HT-29 (cell line): ENCODE data around the gene CBX1. TPM values are rescaled to one million over a fixed set of nuclear protein-coding genes. Genes with fewer than 3 reads are reported as not detected.

Experiments
- DNase-seq: peaks from one replicate; pipeline ENCODE4 v3.0.0-alpha.2; 2015; ENCODE audit warnings: low spot score
- total RNA-seq: library from RNA; depleted of rRNA; stranded (reverse); fragments of >200 nt; shearing (Covaris generic); gene quantifications from 2 replicates; pipeline ENCODE4 v1.2.3, GENCODE V29; 2014; rRNA removed

The CBX1 gene
- total RNA-seq = 33.8 and 39.5 TPM in 2 replicates

DNA sequence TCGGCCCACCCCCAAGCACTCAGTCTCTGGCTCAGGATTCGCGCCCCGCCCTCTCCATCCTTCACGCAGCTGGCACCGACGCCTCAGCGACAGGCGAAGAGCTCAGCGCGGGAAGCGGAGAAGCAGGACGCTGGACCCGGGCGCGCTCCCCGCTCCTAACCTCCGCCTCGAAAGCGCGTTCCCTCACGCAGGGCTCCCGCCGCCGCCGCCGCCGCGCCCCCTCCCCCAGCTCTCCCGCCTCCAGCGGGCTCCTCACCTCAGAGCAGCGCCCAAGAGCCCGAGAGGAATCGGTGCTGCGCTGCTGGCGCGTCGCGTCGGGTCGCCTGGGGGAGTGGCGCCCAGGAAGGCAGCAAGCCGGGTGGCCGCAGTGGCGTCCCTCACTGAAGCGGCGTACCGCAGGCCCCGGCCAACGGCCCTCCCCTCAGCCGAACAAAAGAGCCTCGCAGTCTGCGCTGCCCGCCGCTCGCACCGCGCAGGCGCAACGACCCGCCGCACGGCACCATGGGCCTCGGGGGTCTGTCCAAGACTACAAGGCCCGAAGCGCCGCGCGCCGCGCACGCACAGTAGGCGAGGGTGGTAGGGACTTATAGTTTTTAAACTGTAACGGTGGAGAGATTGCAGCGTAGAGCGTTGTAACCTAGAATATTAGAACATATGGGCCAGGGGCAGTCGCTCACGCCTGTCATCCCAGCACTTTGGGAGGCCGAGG lies at the start of gene CBX1:
TSS of gene CBX1 (minus strand) at position 467 of the 709 bp plus-strand sequence. CDS start 24,474 bp downstream, outside the sequence.
- peak; percentile 97 for DNase-seq

DNA sequence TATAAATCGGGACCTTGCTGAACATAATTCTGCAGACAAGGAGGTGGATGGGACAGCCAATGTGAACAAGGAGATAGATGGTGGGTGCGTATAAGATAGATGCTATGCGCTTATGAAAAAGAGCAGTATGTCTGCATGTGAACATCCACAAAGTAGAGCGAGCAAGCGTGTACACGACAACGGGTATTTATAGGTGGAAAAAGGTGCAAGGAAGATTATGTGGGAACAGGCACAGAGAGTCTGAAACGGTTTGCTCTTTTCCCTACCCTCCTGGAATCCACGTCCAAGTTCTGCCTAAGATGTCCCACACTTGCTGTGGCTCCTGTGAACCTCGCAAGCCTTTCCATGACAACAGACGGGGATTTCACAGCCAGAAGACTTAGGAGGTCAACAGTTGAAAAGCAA lies 49.3 kb upstream of the CBX1 start:
- no peak for DNase-seq

DNA sequence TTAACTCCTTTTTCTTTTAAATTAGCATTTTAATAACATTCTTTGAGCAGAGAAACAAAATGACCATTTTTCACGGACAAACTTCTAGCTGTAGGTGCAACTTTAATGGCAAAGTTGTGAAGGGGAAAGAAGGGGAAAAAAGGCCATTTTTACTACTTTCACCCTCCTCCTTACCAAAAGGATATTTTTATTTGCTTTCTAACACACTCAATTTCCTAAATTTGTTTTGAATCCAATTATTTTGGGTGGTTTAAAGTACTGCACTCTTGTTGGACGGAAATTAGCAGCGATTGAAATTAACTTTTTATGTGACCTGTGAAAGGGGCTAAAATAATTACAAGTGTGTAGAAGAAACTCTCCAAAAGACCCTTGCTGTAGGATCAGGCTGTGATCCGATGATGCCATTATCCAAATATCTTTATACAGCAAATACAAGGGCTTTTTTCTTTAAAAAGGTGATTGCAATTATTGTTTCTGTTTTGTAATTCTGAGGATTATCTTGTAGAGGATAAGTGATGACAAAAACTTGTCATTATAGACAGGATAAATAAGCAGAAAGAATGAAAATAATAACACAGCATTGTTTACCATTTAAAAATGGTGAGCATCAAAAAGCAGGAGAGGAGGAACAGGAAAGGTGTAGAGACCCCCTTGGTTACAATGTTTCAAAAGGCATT lies 48.6 kb upstream of the CBX1 start:
- DNase-seq = no peak

DNA sequence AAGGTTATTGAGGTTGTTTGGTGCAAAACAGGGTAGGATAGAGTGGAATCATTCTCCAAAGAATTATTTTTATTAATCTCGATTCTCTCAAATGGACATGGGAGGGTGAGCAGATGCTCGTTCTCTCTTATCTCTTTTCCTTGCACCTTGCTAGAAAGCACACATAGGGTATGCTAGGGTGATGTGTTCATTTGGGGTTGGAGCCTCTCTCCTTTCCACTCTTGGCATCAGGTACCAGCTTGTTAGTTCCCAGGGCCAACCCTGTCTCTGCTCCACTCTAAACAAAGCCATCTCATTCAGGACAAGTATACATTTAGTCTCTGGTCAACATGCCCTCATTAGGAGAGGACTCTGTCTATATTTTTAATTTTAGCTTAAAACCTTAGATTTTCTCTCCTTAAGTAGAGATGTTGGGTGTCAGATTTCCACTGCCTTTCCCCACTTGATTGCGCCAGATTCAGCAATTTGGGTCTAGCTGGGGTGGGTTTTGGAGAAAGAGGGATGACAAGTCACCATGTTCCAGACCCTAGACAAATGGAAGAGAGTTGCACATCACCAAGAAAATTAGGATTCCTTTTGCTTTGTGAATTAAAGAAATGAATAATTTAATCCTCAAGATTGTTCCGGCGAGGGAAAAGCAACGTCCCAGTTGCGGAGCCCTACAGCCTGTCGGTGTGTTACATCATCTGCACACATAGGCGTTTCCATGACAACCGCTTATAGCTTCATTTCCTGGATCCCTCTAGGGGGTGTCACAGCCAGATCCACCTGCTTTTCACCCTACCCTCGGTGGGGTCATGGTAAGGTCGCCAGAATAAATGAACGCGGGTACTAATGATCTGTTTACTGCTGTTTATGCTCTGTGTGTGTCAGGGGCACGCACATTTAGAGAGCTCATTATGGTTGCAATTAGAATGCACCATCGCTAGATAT lies 47.8 kb upstream of the CBX1 start:
- DNase-seq = no peak

DNA sequence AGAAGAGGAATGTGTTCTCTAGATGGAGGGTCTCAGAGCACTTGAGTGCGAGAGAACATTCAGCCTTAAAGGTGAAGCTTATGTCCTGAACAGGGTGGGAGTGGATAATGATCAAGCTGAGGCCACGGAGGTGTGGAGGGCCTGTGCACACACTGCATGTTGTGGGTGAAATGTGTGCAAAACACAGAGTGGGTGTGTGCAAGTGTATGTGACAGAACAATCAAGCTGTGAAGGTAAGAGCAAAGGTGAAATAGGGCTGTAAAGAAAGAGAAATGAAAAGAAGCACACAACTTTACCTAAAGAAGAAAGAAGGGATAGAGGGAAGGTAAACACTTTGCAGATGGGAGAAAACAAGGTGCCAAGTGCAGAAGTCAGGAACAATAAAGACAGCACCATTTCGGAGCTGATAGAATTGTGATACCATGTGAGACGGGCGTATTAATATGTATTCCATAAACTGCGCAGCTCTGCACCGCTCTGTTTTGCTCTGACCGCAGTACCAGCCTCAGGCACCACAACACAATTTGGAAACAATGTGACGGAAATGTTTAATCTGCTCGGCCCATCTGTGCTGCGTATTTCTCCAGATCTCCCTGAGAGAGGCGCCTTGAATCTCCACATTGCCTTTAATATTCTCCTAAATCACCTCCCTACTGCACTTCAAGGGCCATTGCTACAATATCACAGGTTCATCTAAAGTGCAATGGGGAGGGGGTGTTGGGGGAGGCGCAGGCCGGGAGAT lies 46.9 kb upstream of the CBX1 start:
- no peak for DNase-seq

DNA sequence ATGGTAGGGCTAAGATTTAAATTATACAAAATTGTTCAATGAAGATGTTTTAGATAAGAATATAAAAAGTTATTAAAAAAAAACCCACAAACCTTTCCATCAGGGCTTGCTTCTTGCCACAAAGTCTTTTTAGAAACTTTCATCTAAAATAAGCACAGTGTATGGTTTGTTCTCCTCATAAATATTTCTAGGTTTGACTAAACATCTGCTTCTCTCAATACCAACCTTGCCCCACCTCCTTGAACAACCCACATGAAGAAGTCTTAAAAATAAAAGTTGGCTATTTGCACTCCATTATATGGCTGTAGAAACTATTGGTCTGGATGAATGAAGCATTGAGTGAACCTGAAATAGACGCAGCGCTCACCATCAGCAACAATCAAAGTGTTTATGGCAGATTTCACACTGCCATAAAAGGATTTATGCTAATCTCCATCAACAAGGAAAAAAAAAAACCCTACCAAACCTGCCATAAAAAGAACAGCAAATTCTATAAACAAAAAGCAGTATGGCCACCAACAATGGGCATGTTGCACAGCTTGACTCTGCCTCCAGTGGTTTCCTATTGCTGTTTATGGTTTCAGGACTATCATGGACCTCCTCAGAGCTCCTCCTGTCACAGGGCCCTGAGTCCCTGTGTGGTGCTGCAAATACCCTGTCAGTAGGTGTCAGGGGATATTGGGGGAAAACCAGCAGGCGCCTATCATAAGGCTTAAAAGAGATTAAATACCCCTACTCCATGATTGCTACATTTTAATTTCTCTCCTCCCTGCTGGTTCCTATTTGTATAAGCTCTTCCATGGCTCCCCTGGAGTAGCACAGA lies 43.9 kb upstream of the CBX1 start:
- no peak for DNase-seq

DNA sequence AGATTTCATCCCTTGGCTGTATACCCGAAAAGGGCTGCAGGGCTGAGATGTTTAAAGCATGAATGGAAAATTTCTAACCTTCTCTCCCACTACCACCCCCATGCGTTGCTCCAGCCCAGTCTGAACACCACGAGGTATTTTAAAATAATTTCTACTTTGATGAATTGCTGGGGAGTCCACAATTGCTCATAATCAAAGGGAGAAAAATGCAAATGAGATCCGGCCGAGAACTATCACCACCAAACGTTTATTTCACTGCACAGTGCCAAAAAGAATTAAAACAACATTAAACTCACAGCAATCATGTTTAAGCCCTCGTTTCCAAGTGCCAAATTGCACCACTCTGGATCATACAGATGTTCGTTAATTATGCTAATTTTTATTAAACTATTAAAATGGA lies 43.0 kb upstream of the CBX1 start:
- no peak for DNase-seq

DNA sequence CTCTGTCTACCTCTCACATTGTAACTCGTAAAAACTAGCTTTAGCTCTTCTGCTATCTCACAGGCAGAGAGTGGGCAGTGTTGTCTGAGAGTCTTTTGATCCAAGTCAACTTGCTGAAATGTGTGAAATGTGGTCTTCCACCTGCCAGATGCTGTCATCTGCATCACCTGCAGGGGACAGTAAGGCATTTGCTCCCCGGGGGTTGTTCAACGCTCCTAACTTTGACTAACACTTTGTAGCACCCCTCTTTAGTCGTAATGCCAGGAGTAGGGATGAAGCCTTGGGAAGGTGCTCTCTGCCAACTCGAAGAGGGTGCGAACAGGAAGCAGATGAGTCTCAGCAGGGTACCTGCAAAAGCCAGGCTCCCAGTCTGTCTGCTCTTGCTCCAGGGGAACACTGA lies 42.4 kb upstream of the CBX1 start:
- DNase-seq = no peak

DNA sequence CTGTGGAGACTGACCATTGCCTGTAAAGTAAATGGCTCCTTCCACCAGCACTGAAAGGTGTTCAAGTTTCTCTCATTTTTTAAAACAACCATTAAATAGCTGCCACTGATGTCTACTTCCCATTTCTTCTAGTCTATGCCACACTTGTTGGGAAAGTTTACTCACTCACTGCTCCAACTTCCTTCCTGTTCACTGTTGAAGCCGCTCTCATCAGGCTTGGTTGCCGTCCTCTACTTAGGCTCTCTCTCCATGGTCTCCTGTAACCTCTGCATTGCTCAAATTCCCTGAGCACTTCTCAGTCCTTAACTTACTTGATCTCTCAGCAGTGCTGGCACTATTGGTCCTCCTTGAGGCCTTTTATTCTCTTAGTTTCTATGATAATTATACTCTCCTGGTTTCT lies 38.7 kb upstream of the CBX1 start:
- no peak for DNase-seq

DNA sequence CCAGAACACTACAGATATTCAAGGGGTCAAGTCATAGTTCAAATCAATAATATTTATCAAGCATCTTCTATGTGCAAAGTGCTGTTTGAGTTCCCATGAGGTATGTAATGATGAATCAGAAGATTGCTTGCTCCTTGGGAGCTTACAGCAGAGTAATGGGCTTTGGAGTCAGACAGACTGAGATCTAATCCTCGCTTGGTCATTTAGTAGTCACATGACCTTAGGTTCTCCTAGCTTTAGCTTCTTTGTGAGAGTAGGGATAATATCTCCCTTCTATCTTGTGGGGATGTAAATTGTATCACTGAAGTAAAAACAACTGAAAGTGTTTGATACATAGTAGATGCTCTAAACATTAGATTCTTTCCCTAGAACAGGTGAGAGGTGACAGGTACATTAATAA lies 36.4 kb upstream of the CBX1 start:
- no peak for DNase-seq

DNA sequence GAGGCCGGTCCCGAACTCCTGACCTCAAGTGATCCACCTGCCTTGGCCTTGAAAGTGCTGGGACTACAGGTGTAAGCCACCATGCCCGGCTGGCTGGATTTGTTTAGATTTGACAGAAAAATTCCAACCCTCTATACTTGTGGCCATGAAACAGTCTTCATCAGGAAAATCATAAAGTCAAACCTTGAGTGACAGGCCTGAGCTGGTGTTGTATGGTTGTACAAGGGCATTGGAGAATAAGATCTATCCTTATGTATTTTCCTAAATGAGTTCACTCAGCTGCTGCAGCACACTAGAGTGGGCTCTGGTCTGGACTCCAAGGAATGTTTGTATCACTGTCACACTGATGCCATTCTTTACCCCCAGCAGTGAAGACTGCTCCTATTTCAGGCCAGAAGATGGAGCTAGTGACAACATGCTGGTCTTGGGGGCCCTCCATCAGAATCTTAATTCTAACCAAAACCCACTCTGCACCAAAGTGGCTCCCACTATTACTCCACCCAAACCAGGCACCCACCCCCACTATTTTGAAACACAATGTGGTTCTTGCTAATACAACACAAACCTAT lies 33.7 kb upstream of the CBX1 start:
- DNase-seq = no peak

DNA sequence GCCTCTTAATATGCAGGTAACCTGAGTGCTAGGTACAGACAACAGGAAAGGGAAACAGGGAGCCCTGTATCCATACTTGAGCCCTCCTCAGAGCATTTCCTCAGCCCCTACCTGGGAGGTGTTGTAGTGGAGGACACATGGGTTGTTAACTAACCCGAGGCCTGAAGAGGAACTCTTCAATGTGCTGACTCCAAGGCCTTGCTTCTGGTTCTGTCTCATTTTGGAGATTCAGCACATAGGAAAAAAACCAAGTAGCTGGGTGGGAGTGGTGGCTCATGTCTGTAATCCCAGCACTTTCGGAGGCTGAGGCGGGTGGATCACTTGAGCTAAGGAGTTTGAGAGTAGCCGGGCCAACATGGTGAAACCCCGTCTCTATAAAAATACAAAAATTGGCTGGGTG lies 31.1 kb upstream of the CBX1 start:
- no peak for DNase-seq

DNA sequence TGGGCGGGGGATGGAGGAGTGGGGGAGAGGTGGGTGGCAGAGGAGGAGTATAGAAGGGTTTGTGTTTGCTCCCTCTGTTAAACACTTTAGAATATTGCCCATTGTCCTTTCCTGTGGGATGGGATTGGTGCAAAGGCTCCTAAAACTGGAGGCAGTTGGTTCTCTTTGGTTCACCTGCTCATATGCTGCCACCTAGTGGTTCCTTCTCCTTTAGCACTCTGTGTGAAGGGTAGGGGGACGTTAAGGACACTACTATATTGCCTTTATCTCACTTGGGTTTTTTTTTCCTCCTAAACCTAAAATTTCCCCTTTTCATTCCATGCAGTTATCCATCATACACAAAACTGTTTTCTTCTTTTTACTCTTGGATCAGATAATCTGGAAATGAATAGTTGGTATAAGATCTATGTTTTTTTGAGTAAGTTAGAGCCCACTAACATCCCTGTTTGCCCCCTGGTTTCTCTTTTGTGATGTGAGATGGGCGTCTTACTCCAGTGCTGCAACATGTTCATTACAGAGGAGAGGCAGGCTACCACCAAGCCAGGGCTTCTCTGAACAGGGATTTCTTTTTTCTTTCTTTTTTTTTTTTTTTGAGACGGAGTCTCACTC lies 30.0 kb upstream of the CBX1 start:
- peak; percentile 87 for DNase-seq

DNA sequence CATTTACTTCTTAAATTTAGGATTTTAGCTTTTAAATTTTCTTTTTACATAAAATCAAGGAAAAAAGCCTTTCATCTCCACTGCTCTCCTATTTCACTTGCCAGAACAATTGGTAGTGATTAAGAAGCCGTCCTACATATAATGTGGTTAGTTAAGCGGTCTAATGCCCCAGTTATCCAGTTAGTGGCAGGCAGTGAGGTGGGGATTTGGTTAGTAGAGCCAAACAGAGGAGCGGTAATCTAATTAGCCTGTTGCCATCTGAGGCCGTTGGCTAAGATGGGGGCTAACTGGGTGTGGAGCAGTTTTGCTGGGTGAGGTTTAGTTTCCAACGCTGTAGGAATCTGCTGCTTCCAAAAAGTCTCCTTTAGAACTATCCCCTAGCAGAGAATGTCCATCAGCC lies 28.7 kb upstream of the CBX1 start:
- DNase-seq = no peak

DNA sequence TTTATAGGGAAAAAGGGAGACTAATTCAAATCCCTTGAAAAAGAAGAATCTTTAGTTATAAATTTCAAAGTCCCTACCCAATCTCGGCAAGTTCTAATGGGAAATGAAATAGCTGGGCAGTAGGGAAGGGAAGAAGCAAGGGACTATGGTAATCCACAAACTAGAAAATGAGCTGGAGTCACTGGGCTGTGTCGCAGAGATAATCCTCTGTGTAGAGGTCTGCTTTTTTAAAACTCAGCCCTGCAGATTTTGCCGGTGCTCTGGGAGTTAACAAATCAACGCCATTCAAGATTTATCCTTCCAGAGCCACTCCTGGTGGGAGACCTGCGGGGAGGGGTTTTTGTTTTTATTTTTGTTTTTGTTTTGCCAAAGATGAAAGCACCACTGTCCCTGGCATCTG lies 27.1 kb upstream of the CBX1 start:
- DNase-seq = no peak

DNA sequence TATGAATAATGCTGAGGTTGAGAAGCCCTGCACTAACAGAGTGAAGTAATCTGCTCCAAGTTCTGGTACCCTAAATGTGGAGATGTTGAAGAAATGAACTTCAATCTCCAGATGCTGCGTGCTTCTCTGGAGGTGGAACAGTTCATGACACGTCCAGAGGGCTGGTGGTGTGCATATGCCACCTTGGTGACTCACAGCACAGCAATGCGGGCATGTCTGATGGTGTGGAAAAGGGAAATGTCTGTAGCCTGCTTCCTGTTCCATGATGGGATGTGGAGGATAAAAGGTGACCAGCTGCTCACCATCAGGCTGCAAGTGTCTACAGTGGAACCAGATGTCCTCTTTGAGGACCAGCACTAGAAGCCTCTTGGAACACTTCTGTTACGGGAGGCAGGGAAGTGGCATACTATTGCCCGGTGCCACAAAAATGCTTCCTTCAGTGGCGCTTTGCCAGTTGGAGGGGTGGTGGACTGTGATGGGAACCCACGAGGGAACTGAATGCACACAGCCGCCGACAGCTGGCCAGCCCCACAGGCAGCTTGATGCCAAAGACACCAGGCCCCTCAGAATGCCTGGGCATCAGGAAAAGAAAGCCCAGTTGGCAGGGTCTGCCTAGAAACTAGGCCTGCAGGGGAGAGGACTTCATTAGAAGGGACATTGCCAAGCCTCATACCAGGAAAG lies 26.2 kb upstream of the CBX1 start:
- DNase-seq = peak; percentile 78

DNA sequence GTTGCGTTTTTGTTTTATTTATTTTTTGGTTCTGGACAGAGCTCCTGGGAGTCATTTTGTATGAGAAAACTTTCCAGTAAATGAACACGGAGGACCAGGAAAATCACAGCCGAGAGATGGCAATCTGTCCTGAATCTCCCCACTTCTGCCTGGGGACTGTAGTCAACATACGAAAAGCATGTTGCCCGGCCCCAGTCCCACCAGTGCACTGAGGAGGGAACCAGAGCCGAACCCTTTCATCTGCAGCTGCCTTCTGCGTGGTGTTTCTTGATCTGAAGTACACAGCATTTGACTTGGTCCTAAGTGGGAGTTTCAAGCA lies 25.2 kb upstream of the CBX1 start:
- no peak for DNase-seq

DNA sequence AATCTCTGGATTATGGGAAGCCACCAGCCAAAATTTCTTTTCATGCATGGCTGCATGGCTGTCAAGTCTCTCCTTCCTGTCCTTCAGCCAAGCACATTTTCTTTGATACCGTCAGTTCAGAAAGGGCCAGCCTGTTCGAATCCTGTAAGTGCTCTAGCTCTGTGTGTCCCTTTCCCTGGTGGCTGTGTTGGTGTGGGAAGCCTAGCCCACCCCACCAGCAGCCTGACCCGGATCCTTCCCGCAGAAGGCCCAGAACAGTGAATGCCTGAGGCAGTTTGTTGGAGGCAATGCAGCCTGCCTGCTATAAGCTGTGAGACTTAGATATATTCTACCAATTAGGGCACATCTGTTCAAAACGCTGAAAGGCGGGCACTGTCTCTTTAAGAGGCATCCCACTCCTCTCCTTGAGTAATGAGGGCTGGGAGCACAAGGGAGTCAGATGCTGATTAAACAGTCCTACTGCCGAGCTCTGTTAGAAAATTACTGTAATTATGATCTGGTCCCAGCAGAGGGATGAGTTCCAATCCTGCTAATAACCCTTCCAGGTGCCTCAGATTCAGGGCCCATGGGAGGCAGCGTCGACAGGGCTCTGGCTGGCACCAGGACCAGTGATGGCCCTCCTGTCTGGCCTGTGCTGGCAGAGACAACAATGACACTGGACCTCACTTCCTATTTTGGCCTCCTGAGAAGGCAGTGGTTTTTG lies 24.7 kb upstream of the CBX1 start:
- no peak for DNase-seq
